CD4-positive, alpha-beta T cell treated with Interleukin-21 for 1 hour (primary cell): ENCODE results near the gene SDHAF3.

Experiments used
- DNase-seq: peaks from one replicate; pipeline ENCODE4 v3.0.0-alpha.2; 2020

The SDHAF3 gene

GRCh38 chr7:97224316-97224715 is 106.8 kb downstream of the SDHAF3 start:
- DNase-seq = no peak

- no peak for DNase-seq
Observed at GRCh38 chr7:97226541-97226940, 109.0 kb downstream of the SDHAF3 start.
